GM12878 (cell line): Measurements from ENCODE around the gene COL18A1. TPM values are rescaled to one million over a fixed set of nuclear protein-coding genes. Genes with fewer than 3 reads are reported as not detected.

Experiments
- CBFB ChIP-seq: IDR thresholded peaks from 2 replicates; pipeline ENCODE4 v1.6.1; 2016; ENCODE audit warnings: antibody characterized with exemption, low read depth
- CTCF ChIP-seq, 3 experiments: IDR thresholded peaks in 2 of 3; conservative IDR thresholded peaks in 1 of 3; 2 replicates each; pipeline ENCODE4 v1.5.1; 2011; ENCODE audit warnings: low read depth in 3 of 3, low read length in 3 of 3, mild to moderate bottlenecking in 3 of 3, control low read depth in 2 of 3, moderate library complexity in 2 of 3, inconsistent platforms in 1 of 3, mixed read lengths in 1 of 3; ENCODE audit not compliant: control insufficient read depth in 2 of 3, insufficient read depth in 1 of 3; ENCODE audit errors: extremely low read depth in 1 of 3
- GATAD2B ChIP-seq: fragments of 450-650 bp; conservative IDR thresholded peaks from 2 replicates; pipeline ENCODE4 v1.6.1; 2017; ENCODE audit warnings: low read depth, mild to moderate bottlenecking, moderate library complexity
- HCFC1 ChIP-seq: fragments of 150-350 bp; IDR thresholded peaks from 2 replicates; pipeline ENCODE4 v1.6.1; 2014; ENCODE audit warnings: low read length
- PML ChIP-seq: IDR thresholded peaks from 2 replicates; pipeline ENCODE4 v1.6.1; 2012; ENCODE audit warnings: low read length, inconsistent platforms
- ZBTB40 ChIP-seq: fragments of 450-650 bp; IDR thresholded peaks from 2 replicates; pipeline ENCODE4 v1.6.1; 2016; ENCODE audit warnings: mild to moderate bottlenecking, moderate library complexity, borderline replicate concordance
- ZNF622 ChIP-seq: fragments of 450-650 bp; IDR thresholded peaks from 2 replicates; pipeline ENCODE4 v1.6.1; 2017; ENCODE audit warnings: mild to moderate bottlenecking, inconsistent platforms
- polyA plus RNA-seq, 11 experiments: library from polyadenylated mRNA; depleted of rRNA in 4 of 11; unstranded in 6 of 11; stranded (reverse) in 5 of 11; fragments of >200 nt; fragmentation: Nextera tagmentation in 4 of 11; fragmentation: Illumina TruSeq in 1 of 11; extraction: Ambion mirVana in 4 of 11; extraction: Trizol in 1 of 11; gene quantifications; 1 replicate in 1 of 11; 2 replicates in 10 of 11; pipeline versions ENCODE4 v1.2.1 to v1.2.3, GENCODE V29; 2011 to 2016; ENCODE audit warnings: inconsistent platforms in 2 of 11, missing spikeins in 2 of 11, low read depth in 1 of 11
- total RNA-seq, 4 experiments: library from RNA; depleted of rRNA in 3 of 4; stranded (reverse); fragments of >200 nt in 3 of 4; fragmentation: Illumina TruSeq in 1 of 4; extraction: Trizol in 1 of 4; gene quantifications; 2 replicates each; pipeline versions ENCODE4 v1.2.1 to v1.2.3, GENCODE V29; 2013 to 2021

The COL18A1 gene
- total and polyA plus RNA-seq, 10 of the 15 experiments (the other 5 are each of a cell fraction or from before 2014, with no cell fraction given): under 0.01 to 0.49 (median 0.09) TPM; not detected in 3

GRCh38 chr21:45466330-45467220 is 61.6 kb downstream of the COL18A1 start (continued):
- TF ChIP-seq ZBTB40: no peak
- no peak for TF ChIP-seq CBFB
- no peak for TF ChIP-seq GATAD2B
- TF ChIP-seq HCFC1: no peak
- no peak for TF ChIP-seq CTCF (IDR thresholded peaks at IDR 0.05 in 2 of 3, conservative IDR thresholded peaks at IDR 0.05 in 1 of 3; ENCODE audit: control insufficient read depth in 2 of 3, extremely low read depth in 1 of 3, insufficient read depth in 1 of 3, low read depth in 3 of 3, low read length in 3 of 3)
- TF ChIP-seq ZNF622: no peak
- no peak for TF ChIP-seq PML
- TF ChIP-seq, all 136 proteins: peak for 0
